ENCODE measurements around the gene SLC6A16.
A peak's percentile ranks its signal among the peaks of the same experiment; 100 is the strongest.
"Not testable (repeated sequence)": the region's sequence is repeated elsewhere in the genome, so short reads cannot be mapped to it uniquely, and the experiment has no call there.

SLC6A16 gene

GRCh38 chr19:49309087-49309486 is 15.9 kb downstream of the SLC6A16 start:
- DNase-seq (ENCODE audit: extremely low read depth, insufficient read length): no peak
- H3K27me3 ChIP-seq (replicated peaks; ENCODE audit: control insufficient read depth, insufficient read depth, low read length): no peaks in the 10 kb centered on the region
- H3K36me3 ChIP-seq (ENCODE audit: control insufficient read depth, insufficient read depth, low read length): no peaks in the 10 kb centered on the region; the same call in 1 of the 2 replicates
- no peak overlapping the region for H3K4me3 ChIP-seq (replicated peaks; ENCODE audit: low read depth, low read length)
- TF ChIP-seq, protein P1, sequence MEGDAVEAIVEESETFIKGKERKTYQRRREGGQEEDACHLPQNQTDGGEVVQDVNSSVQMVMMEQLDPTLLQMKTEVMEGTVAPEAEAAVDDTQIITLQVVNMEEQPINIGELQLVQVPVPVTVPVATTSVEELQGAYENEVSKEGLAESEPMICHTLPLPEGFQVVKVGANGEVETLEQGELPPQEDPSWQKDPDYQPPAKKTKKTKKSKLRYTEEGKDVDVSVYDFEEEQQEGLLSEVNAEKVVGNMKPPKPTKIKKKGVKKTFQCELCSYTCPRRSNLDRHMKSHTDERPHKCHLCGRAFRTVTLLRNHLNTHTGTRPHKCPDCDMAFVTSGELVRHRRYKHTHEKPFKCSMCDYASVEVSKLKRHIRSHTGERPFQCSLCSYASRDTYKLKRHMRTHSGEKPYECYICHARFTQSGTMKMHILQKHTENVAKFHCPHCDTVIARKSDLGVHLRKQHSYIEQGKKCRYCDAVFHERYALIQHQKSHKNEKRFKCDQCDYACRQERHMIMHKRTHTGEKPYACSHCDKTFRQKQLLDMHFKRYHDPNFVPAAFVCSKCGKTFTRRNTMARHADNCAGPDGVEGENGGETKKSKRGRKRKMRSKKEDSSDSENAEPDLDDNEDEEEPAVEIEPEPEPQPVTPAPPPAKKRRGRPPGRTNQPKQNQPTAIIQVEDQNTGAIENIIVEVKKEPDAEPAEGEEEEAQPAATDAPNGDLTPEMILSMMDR (IDR thresholded peaks at IDR 0.05; ENCODE audit: insufficient read depth, low read length, poor library complexity, severe bottlenecking): peak; percentile 1

- H3K36me3 ChIP-seq (ENCODE audit: control insufficient read depth, insufficient read depth, low read length); H3K4me3 ChIP-seq (replicated peaks; ENCODE audit: low read depth, low read length); DNase-seq (ENCODE audit: extremely low read depth, insufficient read length); H3K27me3 ChIP-seq (replicated peaks; ENCODE audit: control insufficient read depth, insufficient read depth, low read length): not testable (repeated sequence)
These were observed 18.3 kb downstream of the SLC6A16 start for GRCh38 chr19:49306734-49307133.

DNA sequence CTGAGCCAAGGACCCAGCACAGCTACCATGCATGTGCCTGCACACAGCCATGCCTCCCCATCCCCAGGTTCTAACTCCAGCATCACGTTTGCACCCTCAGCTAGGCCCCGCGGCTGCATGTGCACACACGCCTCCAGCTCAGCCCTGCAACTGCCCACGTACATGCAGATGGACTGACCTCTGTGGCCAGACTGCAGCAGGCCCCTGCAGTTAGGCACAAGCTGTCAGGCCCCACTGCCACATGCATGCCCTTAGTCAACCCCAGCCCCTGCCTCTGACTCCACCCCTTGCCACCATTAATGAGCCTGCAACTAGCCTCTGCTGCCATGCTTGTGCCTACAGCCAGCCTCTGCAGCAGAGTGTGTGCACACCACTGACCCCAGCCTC is 23.1 kb downstream of the SLC6A16 start:
- DNase-seq (ENCODE audit: extremely low read depth, insufficient read length): no peak
- TF ChIP-seq, protein P1 (IDR thresholded peaks at IDR 0.05; ENCODE audit: insufficient read depth, low read length, poor library complexity, severe bottlenecking): no peak
- H3K36me3 ChIP-seq (ENCODE audit: control insufficient read depth, insufficient read depth, low read length): no peaks in the 10 kb centered on the region
- H3K4me3 ChIP-seq (replicated peaks; ENCODE audit: low read depth, low read length): no peak overlapping the region
- no peaks in the 10 kb centered on the region for H3K27me3 ChIP-seq (replicated peaks; ENCODE audit: control insufficient read depth, insufficient read depth, low read length)

- no peaks in the 10 kb centered on the region for H3K27me3 ChIP-seq (replicated peaks; ENCODE audit: control insufficient read depth, insufficient read depth, low read length)
- DNase-seq (ENCODE audit: extremely low read depth, insufficient read length): peak; percentile 50
- TF ChIP-seq, protein P1 (IDR thresholded peaks at IDR 0.05; ENCODE audit: insufficient read depth, low read length, poor library complexity, severe bottlenecking): peak; percentile 97
- H3K4me3 ChIP-seq (replicated peaks; ENCODE audit: low read depth, low read length): no peak overlapping the region
- H3K36me3 ChIP-seq (ENCODE audit: control insufficient read depth, insufficient read depth, low read length): no peaks in the 10 kb centered on the region
These were observed 23.7 kb downstream of the SLC6A16 start for GRCh38 chr19:49301165-49301865.

DNA sequence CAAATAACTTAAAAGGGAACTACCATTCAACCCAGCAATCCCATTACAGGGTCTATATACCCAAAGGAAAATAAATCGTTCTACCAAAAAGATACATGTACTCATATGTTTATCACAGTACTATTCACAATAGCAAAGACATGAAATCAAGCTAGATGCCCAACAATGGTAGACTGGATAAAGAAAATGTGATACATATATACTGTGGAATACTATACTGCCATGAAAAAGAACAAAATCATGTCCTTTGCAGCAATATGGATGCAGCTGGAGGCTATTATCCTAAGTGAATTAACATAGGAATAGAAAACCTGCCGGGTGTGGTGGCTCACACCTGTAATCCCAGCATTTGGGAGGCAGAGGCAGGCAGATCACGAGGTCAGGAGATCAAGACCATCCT is 26.3 kb downstream of the SLC6A16 start:
- not testable (repeated sequence) for H3K36me3 ChIP-seq (ENCODE audit: control insufficient read depth, insufficient read depth, low read length); DNase-seq (ENCODE audit: extremely low read depth, insufficient read length); H3K4me3 ChIP-seq (replicated peaks; ENCODE audit: low read depth, low read length); H3K27me3 ChIP-seq (replicated peaks; ENCODE audit: control insufficient read depth, insufficient read depth, low read length)

DNA sequence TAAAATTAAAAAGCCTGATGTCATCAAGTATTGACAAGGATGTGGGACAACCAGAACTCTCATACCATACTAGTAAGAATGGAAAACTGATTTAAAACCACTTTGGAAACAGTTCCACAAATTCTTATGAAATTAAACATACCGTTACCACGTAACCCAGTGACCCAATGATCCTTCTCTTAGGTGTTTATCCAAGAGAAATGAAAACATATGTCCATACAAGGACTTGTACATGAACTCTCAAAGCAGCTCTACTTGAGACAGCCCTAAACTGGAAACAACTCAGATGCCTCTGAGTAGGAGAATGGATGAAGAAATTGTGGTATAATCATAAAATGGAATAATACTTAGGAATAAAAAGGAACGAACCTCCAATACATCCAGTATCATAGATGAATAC is 27.6 kb downstream of the SLC6A16 start:
- no peaks in the 10 kb centered on the region; the same call in 1 of the 2 replicates for H3K36me3 ChIP-seq (ENCODE audit: control insufficient read depth, insufficient read depth, low read length)
- TF ChIP-seq, protein P1 (IDR thresholded peaks at IDR 0.05; ENCODE audit: insufficient read depth, low read length, poor library complexity, severe bottlenecking): no peak
- H3K4me3 ChIP-seq (replicated peaks; ENCODE audit: low read depth, low read length): no peak overlapping the region
- DNase-seq (ENCODE audit: extremely low read depth, insufficient read length): no peak
- no peaks in the 10 kb centered on the region for H3K27me3 ChIP-seq (replicated peaks; ENCODE audit: control insufficient read depth, insufficient read depth, low read length)
